WTC11 (cell line): ENCODE data around the gene IMPDH1. TPM values are rescaled to one million over a fixed set of nuclear protein-coding genes. Genes with fewer than 3 reads are reported as not detected.

ENCODE experiments used
- ATAC-seq: fragments of 200-7000 bp; cut with Tn5 transposase; 2 replicates; pipeline ENCODE4 v1.10.0; 2021; ENCODE audit warnings: mild to moderate bottlenecking, moderate library complexity
- CTCF ChIA-PET: fragments of 300-600 bp; sonication (Branson Sonifier 250); formaldehyde crosslinking; loops from one replicate; lab custom pipeline; 2021; ENCODE audit warnings: antibody characterized with exemption; lab: Charles Lee
- POLR2A ChIA-PET: fragments of 350-600 bp; sonication (Branson Sonifier 250); formaldehyde crosslinking; loops from one replicate; lab custom pipeline; 2021; ENCODE audit warnings: antibody characterized with exemption; lab: Charles Lee
- DNase-seq: peaks from one replicate; pipeline ENCODE4 v3.0.0; 2021; ENCODE audit warnings: low spot score
- H3K27ac Mint-ChIP-seq: 2 replicates; pipeline ENCODE4 v1.8.0; 2021; ENCODE audit warnings: mixed read lengths
- H3K27me3 Mint-ChIP-seq: 2 replicates; pipeline ENCODE4 v1.8.0; 2021; ENCODE audit warnings: low read depth, mild to moderate bottlenecking, moderate library complexity, mixed read lengths
- H3K36me3 Mint-ChIP-seq: 2 replicates; pipeline ENCODE4 v1.8.0; 2021; ENCODE audit warnings: mixed read lengths
- H3K4me1 Mint-ChIP-seq: 2 replicates; pipeline ENCODE4 v1.8.0; 2022; ENCODE audit warnings: mixed read lengths
- H3K4me3 Mint-ChIP-seq: 2 replicates; pipeline ENCODE4 v1.8.0; 2021; ENCODE audit warnings: mild to moderate bottlenecking, moderate library complexity, mixed read lengths
- H3K9me3 Mint-ChIP-seq: 2 replicates; pipeline ENCODE4 v1.8.0; 2021; ENCODE audit warnings: mixed read lengths
- CBFB ChIP-seq: sonication (generic); formaldehyde crosslinking; IDR thresholded peaks from 2 replicates; pipeline ENCODE4 v1.8.1; 2022; ENCODE audit warnings: mild to moderate bottlenecking, low read depth, missing genetic modification reagents
- KAT7 ChIP-seq: sonication (generic); formaldehyde crosslinking; IDR thresholded peaks from 2 replicates; pipeline ENCODE4 v1.8.1; 2023; ENCODE audit warnings: missing genetic modification reagents, mild to moderate bottlenecking, borderline replicate concordance
- MYBL2 ChIP-seq: sonication (generic); formaldehyde crosslinking; IDR thresholded peaks from 2 replicates; pipeline ENCODE4 v1.8.1; 2023; ENCODE audit warnings: mild to moderate bottlenecking, moderate library complexity, missing genetic modification reagents
- NFATC4 ChIP-seq: fragments of 250-450 bp; sonication (Bioruptor Pico); IDR thresholded peaks from 2 replicates; pipeline ENCODE4 v1.9.0; 2021; ENCODE audit warnings: mild to moderate bottlenecking
- NR1H2 ChIP-seq: sonication (generic); formaldehyde crosslinking; IDR thresholded peaks from 2 replicates; pipeline ENCODE4 v1.9.0; 2021; ENCODE audit warnings: mild to moderate bottlenecking, moderate library complexity, missing genetic modification reagents
- OVOL2 ChIP-seq: fragments of 250-450 bp; sonication (Bioruptor Pico); IDR thresholded peaks from 2 replicates; pipeline ENCODE4 v1.9.0; 2021; ENCODE audit warnings: mild to moderate bottlenecking, borderline replicate concordance
- SOX15 ChIP-seq: fragments of 250-450 bp; sonication (Bioruptor Pico); IDR thresholded peaks from 2 replicates; pipeline ENCODE4 v1.9.0; 2021; ENCODE audit warnings: mild to moderate bottlenecking
- TCF7 ChIP-seq: sonication (generic); formaldehyde crosslinking; IDR thresholded peaks from 2 replicates; pipeline ENCODE4 v1.8.0; 2022; ENCODE audit warnings: mild to moderate bottlenecking, low read depth, missing genetic modification reagents, moderate library complexity
- TP53 ChIP-seq: sonication (generic); formaldehyde crosslinking; IDR thresholded peaks from 2 replicates; pipeline ENCODE4 v1.8.1; 2023; ENCODE audit warnings: mild to moderate bottlenecking, missing genetic modification reagents
- ZNF416 ChIP-seq: fragments of 250-450 bp; sonication (Bioruptor Pico); IDR thresholded peaks from 2 replicates; pipeline ENCODE4 v1.9.0; 2021; ENCODE audit warnings: mild to moderate bottlenecking, inconsistent platforms
- total RNA-seq: library from RNA; stranded (reverse); gene quantifications from 3 replicates; pipeline ENCODE4 v1.2.3, GENCODE V29; 2021
- TF ChIP-seq, protein P1 (sequence below): sonication (generic); formaldehyde crosslinking; IDR thresholded peaks from 2 replicates; pipeline ENCODE4 v1.8.0; 2023; ENCODE audit warnings: missing genetic modification reagents
- TF ChIP-seq, protein P2 (sequence below): sonication (generic); formaldehyde crosslinking; IDR thresholded peaks from 2 replicates; pipeline ENCODE4 v1.8.0; 2023; ENCODE audit warnings: missing genetic modification reagents, mild to moderate bottlenecking, borderline replicate concordance
- TF ChIP-seq, protein P3 (sequence below): sonication (generic); formaldehyde crosslinking; IDR thresholded peaks from 2 replicates; pipeline ENCODE4 v1.8.1; 2023; ENCODE audit warnings: mild to moderate bottlenecking, missing genetic modification reagents
- TF ChIP-seq, protein P4 (sequence below): sonication (generic); formaldehyde crosslinking; IDR thresholded peaks from 2 replicates; pipeline ENCODE4 v1.8.1; 2023; ENCODE audit warnings: mild to moderate bottlenecking, missing genetic modification reagents, moderate library complexity
- TF ChIP-seq, protein P5 (sequence below): sonication (generic); formaldehyde crosslinking; IDR thresholded peaks from 2 replicates; pipeline ENCODE4 v1.8.1; 2023; ENCODE audit warnings: mild to moderate bottlenecking, missing genetic modification reagents

IMPDH1 gene
- total RNA-seq, 1 experiment from 2014 or later = 54.2 TPM

DNA sequence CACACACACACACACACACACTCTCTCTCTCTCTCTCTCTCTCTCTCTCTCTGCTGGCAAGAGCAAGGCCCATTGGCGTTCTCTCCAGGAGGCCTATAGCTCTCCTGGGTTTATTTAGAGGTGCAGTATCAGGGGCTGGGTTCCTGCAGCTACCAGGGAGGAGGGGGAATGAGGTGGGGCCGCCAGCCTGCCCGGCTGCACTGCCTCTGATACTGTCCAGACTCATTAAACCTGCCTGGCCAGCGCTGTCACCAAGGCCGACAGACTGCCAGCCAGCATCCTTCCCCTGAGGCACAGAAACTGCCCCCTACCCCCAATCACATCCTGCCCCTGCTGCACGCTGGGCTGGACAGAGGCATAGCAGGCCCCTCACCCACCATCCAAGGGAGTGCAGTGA lies 52.6 kb downstream of the IMPDH1 start:
- Mint-ChIP-seq H3K4me1 (peaks cover 27% of the 10 kb centered on the region), H3K9me3 (no peaks in the 10 kb centered on the region), H3K4me3 (no peak overlapping the region), H3K27ac (no peak overlapping the region), H3K27me3 (peaks cover 90% of the 10 kb centered on the region), H3K36me3 (no peaks in the 10 kb centered on the region)
- no peak for ATAC-seq
- DNase-seq = no peak
- ChIA-PET POLR2A (no interaction called here), CTCF (interaction anchor here (1.1 to 9.2 kb wide), 4 partner anchors 10 to 70 kb away, joined by 4 to 107 read pairs (median 12); no protein-coding TSS in a partner anchor)
- TF ChIP-seq NFATC4 (no peak), ZNF416 (CRISPR knock-in tag) (no peak), CBFB (CRISPR knock-in tag) (no peak), NR1H2 (CRISPR knock-in tag) (no peak), OVOL2 (CRISPR knock-in tag) (no peak)
- TF ChIP-seq, protein P1, sequence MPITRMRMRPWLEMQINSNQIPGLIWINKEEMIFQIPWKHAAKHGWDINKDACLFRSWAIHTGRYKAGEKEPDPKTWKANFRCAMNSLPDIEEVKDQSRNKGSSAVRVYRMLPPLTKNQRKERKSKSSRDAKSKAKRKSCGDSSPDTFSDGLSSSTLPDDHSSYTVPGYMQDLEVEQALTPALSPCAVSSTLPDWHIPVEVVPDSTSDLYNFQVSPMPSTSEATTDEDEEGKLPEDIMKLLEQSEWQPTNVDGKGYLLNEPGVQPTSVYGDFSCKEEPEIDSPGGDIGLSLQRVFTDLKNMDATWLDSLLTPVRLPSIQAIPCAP (CRISPR knock-in tag) = no peak
- TF ChIP-seq, protein P2, sequence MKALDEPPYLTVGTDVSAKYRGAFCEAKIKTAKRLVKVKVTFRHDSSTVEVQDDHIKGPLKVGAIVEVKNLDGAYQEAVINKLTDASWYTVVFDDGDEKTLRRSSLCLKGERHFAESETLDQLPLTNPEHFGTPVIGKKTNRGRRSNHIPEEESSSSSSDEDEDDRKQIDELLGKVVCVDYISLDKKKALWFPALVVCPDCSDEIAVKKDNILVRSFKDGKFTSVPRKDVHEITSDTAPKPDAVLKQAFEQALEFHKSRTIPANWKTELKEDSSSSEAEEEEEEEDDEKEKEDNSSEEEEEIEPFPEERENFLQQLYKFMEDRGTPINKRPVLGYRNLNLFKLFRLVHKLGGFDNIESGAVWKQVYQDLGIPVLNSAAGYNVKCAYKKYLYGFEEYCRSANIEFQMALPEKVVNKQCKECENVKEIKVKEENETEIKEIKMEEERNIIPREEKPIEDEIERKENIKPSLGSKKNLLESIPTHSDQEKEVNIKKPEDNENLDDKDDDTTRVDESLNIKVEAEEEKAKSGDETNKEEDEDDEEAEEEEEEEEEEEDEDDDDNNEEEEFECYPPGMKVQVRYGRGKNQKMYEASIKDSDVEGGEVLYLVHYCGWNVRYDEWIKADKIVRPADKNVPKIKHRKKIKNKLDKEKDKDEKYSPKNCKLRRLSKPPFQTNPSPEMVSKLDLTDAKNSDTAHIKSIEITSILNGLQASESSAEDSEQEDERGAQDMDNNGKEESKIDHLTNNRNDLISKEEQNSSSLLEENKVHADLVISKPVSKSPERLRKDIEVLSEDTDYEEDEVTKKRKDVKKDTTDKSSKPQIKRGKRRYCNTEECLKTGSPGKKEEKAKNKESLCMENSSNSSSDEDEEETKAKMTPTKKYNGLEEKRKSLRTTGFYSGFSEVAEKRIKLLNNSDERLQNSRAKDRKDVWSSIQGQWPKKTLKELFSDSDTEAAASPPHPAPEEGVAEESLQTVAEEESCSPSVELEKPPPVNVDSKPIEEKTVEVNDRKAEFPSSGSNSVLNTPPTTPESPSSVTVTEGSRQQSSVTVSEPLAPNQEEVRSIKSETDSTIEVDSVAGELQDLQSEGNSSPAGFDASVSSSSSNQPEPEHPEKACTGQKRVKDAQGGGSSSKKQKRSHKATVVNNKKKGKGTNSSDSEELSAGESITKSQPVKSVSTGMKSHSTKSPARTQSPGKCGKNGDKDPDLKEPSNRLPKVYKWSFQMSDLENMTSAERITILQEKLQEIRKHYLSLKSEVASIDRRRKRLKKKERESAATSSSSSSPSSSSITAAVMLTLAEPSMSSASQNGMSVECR (CRISPR knock-in tag) = no peak
- TF ChIP-seq, protein P3, sequence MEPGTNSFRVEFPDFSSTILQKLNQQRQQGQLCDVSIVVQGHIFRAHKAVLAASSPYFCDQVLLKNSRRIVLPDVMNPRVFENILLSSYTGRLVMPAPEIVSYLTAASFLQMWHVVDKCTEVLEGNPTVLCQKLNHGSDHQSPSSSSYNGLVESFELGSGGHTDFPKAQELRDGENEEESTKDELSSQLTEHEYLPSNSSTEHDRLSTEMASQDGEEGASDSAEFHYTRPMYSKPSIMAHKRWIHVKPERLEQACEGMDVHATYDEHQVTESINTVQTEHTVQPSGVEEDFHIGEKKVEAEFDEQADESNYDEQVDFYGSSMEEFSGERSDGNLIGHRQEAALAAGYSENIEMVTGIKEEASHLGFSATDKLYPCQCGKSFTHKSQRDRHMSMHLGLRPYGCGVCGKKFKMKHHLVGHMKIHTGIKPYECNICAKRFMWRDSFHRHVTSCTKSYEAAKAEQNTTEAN (CRISPR knock-in tag) = no peak

DNA sequence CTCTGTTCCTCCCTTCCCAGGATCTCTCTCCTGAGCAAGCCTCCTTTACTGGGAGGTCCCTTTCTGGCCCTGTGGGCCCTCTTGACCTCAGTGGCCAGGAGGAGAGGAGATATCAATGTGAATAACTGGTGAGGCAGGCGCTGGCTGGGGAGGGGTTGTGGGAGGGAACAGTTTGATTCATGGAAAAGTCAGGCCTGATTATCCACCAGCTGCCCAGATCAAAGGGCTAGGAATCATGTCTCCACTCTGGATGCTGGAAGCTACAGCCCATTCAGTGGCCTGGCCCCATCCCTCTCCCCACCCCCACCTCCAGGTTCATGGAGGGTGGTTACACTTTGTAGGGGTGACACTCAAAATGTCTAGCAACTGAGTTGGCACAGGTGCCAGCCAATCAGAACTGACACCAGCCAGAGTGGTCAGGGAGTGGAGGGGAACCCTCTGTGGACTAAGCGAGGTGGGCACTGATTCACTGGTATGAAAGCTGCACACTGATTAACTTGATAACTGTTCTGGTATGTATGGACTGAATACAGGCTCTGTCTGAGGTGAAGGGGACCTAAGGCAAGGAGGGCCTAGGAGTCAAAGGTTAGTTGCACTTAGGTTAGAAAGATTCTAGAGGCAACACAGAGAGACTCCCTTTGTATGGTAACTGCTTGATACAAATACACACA lies 53.1 kb downstream of the IMPDH1 start:
- ChIA-PET POLR2A (no interaction called here), CTCF (interaction anchor here (1.7 to 9.2 kb wide), 3 partner anchors 9 to 31 kb away, joined by 7 to 107 read pairs (median 17); no protein-coding TSS in a partner anchor)
- Mint-ChIP-seq H3K4me1 (peaks cover 22% of the 10 kb centered on the region), H3K27ac (no peak overlapping the region), H3K4me3 (no peak overlapping the region), H3K36me3 (no peaks in the 10 kb centered on the region)
- TF ChIP-seq MYBL2 (CRISPR knock-in tag) = no peak
- TF ChIP-seq, all 79 proteins: peak for 0
- H3K27me3 Mint-ChIP-seq = peaks cover 86% of the 10 kb centered on the region
- no peak for ATAC-seq
- no peaks in the 10 kb centered on the region for H3K9me3 Mint-ChIP-seq
- DNase-seq = no peak

DNA sequence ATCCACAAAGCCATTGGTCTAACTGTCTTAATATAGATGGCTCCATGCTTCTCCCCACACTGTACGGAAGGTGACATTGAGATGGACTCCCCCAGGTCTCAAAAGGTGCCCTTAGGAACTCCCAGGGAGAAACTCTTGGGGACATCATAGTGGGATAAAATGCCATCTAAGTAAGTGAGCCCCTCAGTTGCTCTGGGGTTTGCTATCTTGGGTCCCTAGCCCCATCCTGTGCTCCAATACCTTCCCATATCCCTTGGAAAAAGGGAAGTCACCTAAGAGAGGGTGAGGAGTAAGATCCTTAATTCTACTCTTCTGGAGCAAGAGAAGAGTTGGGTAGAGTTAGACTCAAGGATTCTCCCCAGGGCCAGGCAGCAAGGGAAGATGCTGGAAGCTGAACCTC lies 56.2 kb downstream of the IMPDH1 start:
- Mint-ChIP-seq H3K27ac (no peak overlapping the region), H3K36me3 (no peaks in the 10 kb centered on the region), H3K27me3 (peaks cover 85% of the 10 kb centered on the region), H3K9me3 (no peaks in the 10 kb centered on the region), H3K4me3 (no peak overlapping the region), H3K4me1 (peaks cover 9% of the 10 kb centered on the region)
- DNase-seq (no peak), ATAC-seq (no peak)
- CTCF ChIA-PET = interaction anchor here (0.8 to 1.5 kb wide), 5 partner anchors 9 to 106 kb away, joined by 3 to 16 read pairs (median 4); no protein-coding TSS in a partner anchor
- POLR2A ChIA-PET = interaction anchor here (1.1 kb wide), 1 partner anchor 34 kb away, joined by 3 read pairs; no protein-coding TSS in a partner anchor
- TF ChIP-seq, protein P4, sequence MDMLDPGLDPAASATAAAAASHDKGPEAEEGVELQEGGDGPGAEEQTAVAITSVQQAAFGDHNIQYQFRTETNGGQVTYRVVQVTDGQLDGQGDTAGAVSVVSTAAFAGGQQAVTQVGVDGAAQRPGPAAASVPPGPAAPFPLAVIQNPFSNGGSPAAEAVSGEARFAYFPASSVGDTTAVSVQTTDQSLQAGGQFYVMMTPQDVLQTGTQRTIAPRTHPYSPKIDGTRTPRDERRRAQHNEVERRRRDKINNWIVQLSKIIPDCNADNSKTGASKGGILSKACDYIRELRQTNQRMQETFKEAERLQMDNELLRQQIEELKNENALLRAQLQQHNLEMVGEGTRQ = no peak
- no peak for TF ChIP-seq TP53
- TF ChIP-seq, protein P3 (CRISPR knock-in tag) = no peak
- TF ChIP-seq, protein P5, sequence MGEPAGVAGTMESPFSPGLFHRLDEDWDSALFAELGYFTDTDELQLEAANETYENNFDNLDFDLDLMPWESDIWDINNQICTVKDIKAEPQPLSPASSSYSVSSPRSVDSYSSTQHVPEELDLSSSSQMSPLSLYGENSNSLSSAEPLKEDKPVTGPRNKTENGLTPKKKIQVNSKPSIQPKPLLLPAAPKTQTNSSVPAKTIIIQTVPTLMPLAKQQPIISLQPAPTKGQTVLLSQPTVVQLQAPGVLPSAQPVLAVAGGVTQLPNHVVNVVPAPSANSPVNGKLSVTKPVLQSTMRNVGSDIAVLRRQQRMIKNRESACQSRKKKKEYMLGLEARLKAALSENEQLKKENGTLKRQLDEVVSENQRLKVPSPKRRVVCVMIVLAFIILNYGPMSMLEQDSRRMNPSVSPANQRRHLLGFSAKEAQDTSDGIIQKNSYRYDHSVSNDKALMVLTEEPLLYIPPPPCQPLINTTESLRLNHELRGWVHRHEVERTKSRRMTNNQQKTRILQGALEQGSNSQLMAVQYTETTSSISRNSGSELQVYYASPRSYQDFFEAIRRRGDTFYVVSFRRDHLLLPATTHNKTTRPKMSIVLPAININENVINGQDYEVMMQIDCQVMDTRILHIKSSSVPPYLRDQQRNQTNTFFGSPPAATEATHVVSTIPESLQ (CRISPR knock-in tag) = no peak
- no peak for TF ChIP-seq KAT7 (CRISPR knock-in tag)
- TF ChIP-seq, protein P2 (CRISPR knock-in tag) = no peak
- TF ChIP-seq TCF7 (CRISPR knock-in tag) = no peak
- no peak for TF ChIP-seq SOX15
